EH (cell line): ENCODE data around the gene IMPDH1.

Experiments used
- DNase-seq: peaks from one replicate; pipeline ENCODE4 v3.0.0-alpha.2; 2015; ENCODE audit warnings: low read depth

The IMPDH1 gene

DNA sequence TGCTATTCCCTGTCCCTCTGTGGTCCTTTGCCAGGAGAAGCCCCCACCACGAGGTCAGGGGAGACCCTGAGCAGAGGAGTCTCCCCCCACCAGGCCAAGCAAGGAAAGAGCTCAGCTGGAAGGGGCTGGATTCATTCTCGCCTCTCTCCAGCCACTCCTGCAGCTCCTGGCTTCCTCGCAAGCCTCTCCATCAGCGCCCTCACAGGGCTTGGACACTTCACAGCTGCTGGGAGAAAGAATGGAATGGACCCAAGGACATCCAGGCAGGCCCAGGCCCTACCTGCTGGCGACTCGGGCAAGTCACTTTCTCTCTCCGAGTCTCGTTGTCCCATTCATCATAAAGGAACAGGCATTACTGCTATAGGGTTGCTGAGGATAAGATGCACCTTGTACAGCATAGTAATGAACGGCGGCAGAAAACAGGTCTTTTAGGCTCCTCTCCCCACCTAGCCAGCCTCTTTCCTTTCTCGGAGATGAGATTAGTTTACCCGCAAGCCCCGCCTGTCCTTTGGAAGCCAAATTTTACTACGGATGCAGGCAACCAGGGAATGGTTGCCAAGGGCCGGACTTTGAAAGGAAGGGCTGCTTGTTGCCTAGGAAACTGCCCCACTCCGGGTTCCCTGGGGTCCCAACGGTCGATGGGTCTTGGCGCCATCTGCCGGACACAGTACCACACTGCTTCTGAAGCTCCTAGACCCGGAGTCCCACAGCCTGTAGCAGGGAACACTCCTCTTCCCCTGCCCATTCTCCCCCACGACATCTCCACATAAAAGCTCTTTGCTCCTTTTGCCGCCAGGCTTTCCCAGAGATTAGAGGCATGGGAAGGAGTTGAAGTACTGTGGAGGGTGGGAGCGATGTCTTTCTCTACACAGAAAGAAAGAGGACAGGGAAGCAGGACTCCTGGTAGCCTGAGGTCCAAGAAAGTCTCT lies 22.3 kb downstream of the IMPDH1 start:
- peak; percentile 76 for DNase-seq

DNA sequence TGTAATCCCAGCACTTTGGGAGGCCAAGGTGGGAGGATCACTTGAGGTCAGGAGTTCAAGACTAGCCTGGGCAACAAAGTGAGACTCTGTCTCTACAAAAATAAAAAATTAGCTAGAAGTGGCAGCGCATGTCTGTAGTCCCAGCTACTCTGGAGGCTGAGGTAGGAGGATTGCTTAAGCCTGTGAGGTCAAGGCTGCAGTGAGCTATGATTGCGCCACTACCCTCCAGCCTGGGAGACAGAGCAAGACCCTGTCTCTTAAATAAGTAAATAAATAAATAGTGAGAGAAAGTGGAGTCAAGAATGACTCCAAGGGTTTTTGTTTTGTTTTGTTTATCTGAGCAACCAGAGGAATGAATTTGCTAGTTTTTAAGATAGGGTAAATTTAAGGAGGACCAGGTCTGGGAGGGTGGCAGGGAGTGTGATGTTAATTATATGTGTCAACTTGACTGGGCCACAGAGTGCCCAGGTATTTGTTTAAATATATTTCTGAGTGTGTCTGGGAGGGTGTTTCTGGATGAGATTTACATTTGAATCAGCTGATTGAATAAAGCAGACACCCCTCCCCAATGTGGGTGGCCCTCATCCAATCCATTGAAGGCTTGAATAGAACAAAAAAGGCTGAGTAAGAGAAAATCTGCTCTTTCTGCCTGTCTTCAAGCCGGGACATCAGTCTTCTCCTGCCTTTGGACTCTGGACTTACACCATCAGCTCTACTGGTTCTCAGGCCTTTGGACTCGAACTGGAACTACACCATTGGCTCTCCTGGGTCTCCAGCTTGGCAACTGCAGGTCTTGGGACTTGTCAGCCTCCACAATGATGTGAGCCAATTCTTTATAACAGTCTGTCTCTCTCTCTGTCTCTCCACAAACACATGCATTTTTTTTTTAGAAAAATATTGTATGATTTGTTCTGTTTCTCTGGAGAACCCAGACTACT lies 23.5 kb downstream of the IMPDH1 start:
- DNase-seq: no peak

DNA sequence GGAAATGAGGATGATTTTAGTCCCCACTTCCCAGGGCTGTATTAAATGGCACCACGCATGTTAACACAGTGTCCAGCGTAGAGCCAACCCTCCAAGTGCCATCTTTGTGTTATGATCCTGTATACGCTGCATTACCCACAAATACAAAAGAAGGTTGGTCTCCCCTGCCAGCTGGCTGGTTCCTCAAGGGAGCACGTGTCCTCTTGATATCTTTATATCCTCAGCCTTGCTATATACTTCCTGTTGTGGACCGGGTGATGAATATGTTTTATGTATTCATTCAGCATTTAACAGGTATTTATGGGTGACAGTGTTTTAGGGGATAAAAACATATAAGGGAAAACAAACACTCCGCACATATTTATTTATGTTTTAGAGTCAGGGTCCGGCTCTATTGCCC lies 25.1 kb downstream of the IMPDH1 start:
- no peak for DNase-seq

DNA sequence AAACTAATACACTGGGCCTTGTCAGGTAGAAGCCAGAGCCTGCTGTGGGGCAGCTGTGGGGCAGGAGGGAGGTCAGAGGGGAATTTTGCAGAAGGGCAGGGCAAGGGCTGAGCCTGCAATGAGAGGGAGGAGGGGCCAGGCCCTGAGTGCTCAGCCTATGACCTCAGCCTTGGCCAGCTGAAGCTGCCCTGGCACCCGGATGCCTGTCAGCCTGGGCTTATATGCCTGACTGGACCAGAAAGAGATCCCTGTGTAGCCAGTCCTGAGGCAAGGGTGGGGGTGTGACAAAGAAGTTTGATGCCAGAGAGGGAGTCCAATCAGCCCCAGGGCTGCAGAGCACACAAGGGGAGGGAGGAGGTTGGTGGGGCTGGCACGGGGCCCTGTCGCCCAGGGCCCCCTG lies 26.0 kb downstream of the IMPDH1 start:
- DNase-seq: no peak

DNA sequence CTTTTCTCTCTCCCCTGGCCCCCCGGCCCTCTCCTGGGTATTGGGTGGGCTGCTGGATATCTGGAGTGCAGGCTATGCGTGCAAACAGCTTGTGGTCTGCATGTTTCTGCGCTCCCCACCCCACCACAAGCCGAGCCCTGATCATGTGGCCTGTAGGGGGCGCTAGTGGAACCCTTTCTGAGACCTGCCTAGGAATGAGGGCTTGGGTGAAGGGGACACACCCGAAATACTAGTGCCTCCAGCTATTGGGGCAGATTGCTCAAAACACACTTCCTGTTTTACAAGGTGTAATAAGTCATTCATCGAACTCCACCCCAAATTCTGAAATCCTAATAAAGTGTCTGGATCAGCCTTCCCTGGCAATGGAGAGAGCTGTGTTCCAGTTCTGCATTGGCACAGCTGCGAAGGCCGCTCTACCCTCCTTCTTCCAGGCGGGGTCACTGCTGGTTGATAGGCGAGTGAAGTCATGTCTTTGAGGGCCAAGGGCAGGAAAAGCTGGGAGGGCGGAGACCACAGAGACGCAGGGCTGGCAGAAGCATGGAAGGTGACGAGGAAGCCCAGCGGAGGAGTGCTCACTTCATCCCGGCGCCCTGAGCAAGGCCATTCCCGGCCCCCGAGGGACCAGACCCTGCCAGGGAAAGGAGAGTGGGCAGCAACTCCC lies 28.5 kb downstream of the IMPDH1 start:
- DNase-seq: no peak

DNA sequence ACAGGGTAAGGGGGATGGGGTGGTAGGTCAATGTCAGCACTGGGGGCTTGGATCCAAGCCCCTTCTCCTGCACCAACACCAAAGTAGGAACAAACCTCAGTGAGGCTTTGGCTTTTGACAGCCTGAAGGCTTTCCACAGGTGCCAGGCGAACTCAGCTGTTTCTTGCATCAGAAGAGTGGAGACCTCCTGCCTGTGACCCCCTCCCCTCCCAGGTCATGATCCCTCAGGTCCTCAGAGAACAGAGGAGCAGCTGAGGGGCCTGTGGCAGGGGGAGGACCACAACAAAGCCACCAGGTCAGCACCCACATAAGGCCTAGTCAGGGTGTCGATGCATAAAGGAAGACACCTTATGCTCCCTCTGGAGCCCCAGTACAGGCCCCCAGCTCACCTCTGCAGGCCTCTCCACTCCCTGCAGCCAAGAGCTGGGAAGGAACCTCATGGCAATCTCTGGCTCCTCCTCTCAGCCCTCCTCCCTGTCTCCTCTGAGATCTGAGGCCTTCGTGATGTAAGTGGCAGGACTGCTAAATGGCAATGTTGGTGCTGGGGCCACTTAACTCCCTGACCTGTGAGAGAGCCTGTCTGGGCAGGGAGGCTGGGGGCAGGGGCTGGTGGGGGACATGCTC lies 29.2 kb downstream of the IMPDH1 start:
- DNase-seq: no peak

DNA sequence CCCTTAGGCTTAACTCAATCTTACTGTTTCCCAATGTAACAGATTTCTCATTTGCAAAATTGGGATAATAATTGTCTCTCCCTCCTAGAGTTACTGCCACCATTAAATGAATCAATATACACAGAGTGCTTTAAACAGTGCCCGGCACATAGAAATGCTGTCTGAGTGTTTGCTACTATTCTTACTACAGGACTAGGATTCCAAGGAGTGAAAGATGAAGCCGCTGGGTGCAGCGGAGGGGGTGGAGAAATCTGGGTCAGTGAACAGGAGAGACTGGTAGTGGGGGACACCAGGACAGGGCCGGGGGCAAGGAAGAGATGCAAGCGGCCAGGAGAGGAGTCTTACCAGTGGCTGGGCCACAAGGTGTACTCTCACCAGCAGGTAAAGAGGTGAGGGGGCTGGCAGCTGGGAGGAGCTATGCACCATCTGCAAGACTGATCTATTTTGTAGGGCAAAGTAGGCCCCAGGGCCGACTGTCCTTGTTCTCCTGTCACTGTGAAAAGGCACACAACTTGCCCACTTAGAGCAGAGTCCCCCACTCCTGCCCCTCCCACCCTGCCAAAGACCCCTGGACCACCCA lies 29.8 kb downstream of the IMPDH1 start:
- no peak for DNase-seq

DNA sequence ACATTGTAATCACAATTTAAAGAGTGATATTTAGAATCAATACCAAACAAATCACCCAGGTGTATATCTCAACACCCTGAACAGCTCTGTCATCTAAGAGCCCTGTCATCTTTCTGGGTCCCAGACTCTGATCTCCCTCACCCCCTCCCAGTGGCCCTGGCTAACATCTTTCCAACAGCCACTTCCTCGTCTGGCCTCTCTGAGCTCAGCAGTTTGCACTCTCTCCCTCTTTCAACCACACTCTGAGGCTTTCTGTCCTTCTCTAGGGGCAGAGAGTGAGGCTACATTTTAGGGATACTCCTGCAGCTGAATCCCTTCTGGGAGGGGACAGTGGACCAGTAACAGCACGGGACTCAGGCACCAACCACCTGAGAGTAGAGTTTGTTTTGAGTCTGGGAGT lies 31.1 kb downstream of the IMPDH1 start:
- no peak for DNase-seq

DNA sequence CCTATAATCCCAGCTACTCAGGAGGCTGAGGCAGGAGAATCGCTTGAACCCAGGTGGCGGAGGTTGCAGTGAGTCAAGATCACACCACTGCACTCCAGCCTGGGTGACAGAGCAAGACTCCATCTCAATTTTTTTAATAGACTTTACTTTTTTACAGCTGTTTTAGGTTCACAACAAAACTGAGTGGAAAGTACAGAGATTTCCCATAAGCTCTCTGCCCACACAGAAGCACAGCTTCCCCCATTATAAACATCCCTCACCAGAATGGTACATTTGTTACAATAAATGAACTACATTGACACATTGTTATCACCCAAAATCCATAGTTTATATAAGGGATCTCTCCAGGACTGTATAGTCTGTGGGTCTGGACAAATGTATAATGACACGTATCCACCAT lies 33.7 kb downstream of the IMPDH1 start:
- no peak for DNase-seq

DNA sequence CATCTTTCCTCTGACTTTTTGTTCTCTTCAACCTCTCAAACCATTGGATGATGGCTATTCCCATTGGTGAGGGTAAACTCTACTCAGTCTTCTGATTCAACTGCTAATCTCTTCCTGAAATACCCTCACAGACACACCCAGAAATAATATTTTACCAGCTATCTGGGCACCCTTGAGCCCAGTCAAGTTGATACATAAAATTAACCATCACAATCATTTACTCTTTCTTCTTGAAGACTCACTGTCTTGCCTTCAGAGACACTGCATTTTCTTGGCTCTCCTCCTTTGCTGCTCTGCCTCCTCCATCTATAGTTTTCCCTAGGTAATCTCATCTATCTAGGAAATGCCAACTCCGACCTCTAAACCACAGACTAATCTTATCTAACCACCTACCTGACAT lies 35.7 kb downstream of the IMPDH1 start:
- no peak for DNase-seq

DNA sequence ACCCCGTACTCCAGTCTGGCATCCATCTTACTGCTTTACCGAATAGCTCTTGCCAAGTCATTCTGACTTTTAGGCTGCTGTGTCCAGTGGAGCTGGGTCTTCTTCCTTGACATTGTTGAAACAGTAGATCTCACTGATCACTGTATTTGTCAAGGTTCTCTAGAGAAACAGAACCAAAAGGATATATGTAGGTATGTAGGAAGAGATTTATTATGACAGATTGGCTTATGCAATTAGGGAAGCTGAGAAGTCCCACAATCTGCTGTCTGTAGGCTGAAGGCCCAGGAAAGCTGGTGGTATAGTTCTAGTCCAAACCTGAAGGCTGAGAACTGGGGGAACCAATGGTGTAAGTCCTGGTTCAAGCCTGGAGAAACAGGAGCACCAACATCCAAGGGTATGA lies 36.2 kb downstream of the IMPDH1 start:
- DNase-seq: no peak

DNA sequence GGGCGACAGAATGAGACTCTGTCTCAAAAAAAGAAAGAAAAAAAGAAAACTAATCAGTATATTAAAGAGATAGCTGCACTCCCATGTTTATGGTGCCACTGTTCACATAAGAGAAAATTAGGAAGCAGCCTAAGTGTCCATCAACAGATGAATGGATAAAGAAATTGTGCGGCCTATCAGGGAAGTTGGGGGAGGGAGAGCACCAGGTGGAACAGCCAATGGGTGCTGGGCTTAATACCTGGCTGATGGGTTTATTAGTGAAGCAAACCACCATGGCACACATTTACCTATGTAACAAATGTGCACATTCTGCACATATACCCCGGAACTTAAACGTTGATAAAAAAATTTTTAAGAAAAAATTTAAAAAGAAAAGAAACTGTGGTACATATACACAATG lies 39.3 kb downstream of the IMPDH1 start:
- no peak for DNase-seq

DNA sequence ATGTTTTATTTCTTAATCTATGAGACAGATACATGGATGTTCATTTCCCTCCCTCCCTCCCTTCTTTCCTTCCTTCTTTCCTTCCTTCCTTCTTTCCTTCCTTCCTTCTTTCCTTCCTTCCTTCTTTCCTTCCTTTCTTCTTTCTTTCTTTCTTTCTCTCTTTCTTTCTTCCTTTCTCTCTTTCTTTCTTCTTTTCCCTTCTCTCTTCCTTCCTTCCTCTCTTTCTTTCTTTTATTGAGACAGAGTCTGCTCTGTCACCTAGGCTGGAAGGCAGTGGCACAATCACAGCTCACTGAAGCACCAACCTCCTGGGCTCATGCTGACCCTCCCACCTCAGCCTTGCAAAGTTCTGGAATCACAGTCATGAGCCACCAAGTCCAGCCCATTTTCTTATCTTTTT lies 42.8 kb downstream of the IMPDH1 start:
- DNase-seq: no peak

DNA sequence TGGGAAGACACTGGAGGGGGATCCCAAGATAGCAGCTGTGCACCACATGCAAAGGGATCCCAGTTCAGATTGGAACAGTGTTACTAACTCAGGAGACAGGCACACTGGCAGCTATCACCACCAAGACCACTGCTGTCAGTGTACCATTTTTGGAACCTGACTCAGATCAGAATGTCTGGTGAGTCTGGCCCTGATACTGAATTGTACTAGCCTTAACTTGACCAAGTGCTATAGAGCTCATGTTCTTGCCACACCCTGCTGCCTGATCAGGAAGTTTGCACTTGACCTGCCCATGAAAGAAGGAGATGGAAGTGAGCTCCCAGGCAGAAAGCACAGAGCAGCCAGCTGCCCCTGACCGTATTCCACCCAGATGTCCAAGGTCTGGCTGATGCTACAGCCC lies 43.5 kb downstream of the IMPDH1 start:
- no peak for DNase-seq

DNA sequence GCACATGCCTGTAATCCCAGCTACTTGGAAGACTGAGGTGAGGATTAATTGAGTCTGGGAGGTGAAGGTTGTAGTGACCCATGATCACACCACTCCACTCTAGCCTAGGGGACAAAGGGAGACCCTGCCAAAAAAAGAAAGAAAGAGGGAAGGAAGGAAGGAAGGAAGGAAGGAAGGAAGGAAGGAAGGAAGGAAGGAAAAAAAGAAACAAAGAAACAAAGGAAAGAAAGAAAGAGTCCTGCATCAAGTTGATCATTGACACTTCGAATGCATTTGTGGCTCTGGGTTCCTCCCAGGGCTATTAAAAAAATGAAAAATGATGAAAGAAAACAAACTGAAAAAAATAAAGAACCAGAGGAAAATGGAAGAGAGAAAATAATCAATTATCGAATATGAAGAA lies 44.4 kb downstream of the IMPDH1 start:
- no peak for DNase-seq

DNA sequence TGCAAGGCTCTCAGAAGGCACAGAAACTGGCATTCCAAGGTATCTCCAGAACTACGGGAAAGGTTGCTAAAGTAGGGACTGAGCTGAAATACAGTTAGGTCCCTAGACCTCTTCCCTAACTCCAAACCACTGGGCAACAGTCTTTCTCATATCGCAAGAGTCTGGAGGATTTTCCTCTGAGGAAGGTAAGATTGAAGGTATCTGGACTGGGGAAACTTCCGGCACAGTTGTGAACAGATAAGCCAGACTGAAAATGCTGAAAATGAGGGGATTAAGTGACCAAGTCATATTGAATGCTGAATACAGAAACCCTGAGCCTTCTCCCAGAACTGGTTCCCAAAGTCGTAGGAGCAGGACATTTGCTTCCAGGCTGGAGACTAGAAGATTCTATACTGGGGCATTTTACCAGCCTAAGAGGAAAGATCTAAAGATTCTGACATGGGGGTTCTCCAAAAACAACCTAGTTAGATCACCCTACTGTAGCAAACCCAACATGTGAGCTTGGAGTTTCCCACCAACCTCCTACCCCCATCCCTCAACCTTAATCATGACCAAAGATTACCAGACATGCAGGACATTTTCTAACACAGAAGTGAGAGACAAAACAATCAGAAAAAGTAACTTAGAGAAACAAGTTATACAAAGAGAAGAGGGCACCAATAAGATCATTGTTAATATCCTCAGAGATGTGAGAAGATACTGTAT lies 45.5 kb downstream of the IMPDH1 start:
- DNase-seq: no peak

DNA sequence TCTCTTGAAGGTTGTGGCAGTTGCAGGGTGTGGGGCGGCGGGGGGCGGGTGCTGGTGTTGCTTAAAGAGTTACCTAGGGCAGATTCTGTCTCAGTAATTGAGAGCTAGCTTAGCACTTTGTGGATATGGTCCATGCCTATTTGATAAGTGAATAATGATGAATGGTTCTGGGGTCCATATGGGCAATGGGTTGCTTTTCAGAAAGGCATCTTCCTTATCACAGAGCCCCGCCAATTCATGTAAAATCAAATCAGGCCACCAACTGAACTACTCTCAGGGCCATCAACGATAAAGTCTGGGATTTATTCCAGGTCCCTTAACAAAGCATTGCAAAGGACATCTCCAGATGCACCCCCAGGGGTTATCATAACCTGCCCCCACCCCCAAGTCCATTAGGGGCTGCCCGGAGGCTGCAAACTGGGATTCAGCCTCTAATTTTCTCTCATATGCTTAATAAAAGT lies 46.5 kb downstream of the IMPDH1 start:
- no peak for DNase-seq

DNA sequence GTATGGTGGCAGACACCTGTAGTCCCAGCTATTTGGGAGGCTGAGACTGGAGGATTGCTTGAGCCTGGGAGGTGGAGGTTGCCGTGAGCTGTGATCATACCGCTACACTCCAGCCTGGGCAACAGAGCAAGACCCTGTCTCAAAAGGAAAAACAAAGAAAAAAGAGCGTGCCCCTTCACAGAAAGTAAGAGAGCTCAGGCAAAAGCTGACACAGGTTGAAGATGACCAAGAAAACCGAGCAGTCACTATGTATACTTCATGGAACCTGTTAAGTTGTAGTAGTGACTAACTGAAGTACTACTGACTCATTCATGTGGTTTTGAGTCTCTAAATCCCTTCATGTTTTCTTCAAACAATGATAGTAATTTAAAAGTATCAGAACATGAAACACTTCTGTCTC lies 47.1 kb downstream of the IMPDH1 start:
- peak; percentile 38 for DNase-seq

DNA sequence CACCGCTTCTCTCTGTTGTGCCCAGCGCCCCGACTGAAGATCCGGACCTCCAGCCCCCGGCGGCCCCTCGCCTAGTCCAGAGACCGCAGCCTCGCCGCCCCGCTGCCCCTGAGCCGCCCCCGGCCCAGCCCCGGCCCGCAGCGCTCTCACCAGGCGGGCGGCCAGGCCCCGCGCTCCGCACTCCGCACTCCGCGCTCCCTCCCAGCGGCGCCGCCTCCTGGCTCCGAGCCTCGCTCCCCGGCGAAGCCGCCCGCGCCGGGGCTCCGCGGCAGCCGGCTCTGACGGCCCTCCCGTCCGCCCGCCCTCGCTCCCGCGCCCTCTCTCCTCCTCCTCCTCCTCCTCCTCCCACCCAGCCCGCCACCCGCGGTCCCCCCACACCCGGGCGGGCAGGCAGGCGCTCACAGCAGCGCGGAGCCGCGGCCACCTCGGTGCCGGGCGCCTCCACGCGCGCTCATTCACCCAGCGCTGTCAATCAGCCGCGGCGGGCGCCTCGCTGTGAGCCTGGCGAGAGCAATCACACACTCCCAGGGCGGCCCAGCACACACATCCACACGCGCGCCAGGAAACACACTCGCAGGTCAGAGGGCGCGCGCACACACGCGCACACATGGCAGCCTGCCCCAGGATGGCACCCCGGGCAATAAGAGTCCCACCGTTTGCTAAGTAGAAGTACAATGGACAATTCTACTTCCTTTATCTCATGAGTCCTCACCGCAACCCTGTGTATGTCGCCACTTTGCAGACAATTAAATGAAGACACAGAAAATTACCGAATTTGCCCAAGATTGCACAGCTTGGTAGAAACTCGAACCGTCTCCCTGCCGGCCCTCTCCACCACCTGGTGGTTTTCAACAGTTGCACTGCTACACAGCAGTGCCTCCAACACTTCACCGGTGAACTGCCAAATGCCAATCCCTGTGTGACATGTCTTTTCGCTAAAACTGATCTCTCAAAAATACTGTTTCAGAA lies 48.1 kb downstream of the IMPDH1 start, which contains the start of gene PRRT4:
TSS of gene PRRT4 (minus strand) at position 280 of the 969 bp plus-strand sequence.
- peak; percentile 28 for DNase-seq

DNA sequence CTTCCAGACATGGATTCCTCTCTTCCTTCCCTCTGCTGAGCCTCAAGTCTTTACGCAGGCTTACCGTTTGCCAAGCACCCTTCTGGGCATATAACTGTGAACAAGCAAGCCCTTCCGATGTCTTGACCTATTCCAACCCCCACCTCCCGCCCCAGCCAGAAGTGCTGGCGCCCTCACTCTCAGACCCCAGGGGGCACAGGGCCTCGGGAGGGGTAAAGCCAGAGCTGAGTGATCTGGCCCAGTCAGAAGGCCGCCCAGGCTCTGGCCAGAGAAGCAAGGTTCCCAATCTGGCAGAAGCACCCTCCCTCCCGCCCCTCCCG lies 49.5 kb downstream of the IMPDH1 start:
- DNase-seq: no peak
